Left ventricle myocardium inferior (tissue), 1 donor: Measurements from ENCODE around the gene RNF115. TPM values are rescaled to one million over a fixed set of nuclear protein-coding genes. Genes with fewer than 3 reads are reported as not detected.

Source experiments
- DNase-seq: peaks from one replicate; pipeline ENCODE4 v3.0.0-alpha.2; 2020
- H3K27ac ChIP-seq: fragments of 200-600 bp; replicated peaks from 2 replicates; pipeline ENCODE4 v1.8.0; 2021
- H3K27me3 ChIP-seq: fragments of 200-600 bp; 2 replicates; pipeline ENCODE4 v1.8.0; 2021; ENCODE audit warnings: low read depth
- H3K36me3 ChIP-seq: fragments of 200-600 bp; 2 replicates; pipeline ENCODE4 v1.8.0; 2021
- H3K4me1 ChIP-seq: fragments of 200-600 bp; 2 replicates; pipeline ENCODE4 v1.8.0; 2021
- H3K4me3 ChIP-seq: fragments of 200-600 bp; 2 replicates; pipeline ENCODE4 v1.8.0; 2021; ENCODE audit warnings: mild to moderate bottlenecking, moderate library complexity
- H3K9me3 ChIP-seq: fragments of 200-600 bp; replicated peaks from 2 replicates; pipeline ENCODE4 v1.8.0; 2021
- CTCF ChIP-seq: fragments of 200-600 bp; IDR thresholded peaks from 2 replicates; pipeline ENCODE4 v1.8.0; 2021; ENCODE audit warnings: antibody characterized with exemption, mild to moderate bottlenecking, borderline replicate concordance
- intact Hi-C: fragments of 100-400 bp; cut with micrococcal nuclease; formaldehyde crosslinking; loops from one replicate; pipeline ENCODE4 v1.11.0; 2022
- total RNA-seq: library from RNA; stranded (reverse); fragmentation: NEBNext Ultra II Directional; extraction: Animal tissue kit (Norgen Biotek cat#: 25700); gene quantifications from one replicate; pipeline ENCODE4 v1.2.1, GENCODE V29; 2021
- donor health status: DM: no; HTN: yes; CAD: no; lungs with severe emphysema.

The RNF115 gene
- total RNA-seq, 1 donor from 2014 or later: 51.1 TPM

- Histone ChIP-seq H3K4me3 (peak overlapping the region; percentile 89), H3K27me3 (no peaks in the 10 kb centered on the region), H3K36me3 (peaks cover 24% of the 10 kb centered on the region), H3K4me1 (peaks cover 32% of the 10 kb centered on the region), H3K9me3 (no peaks in the 10 kb centered on the region), H3K27ac (peak overlapping the region; percentile 94)
- intact Hi-C loops: loop anchor here (10.0 kb wide), 2 partner anchors 55 to 105 kb away; partner anchors contain the start of genes ANKRD34A, ITGA10, PEX11B and POLR3GL
- peak; percentile 35 for TF ChIP-seq CTCF
- peak; percentile 94 for DNase-seq
Observed at GRCh38 chr1:145859491-145860023, 35.7 kb upstream of the RNF115 start.

GRCh38 chr1:145858901-145859490, 35.1 kb upstream of the RNF115 start, which contains the start of gene PIAS3:
TSS of gene PIAS3 (minus strand) at chr1:145859081. CDS start at chr1:145858990, 91 bp downstream.
- Histone ChIP-seq H3K9me3 (no peaks in the 10 kb centered on the region), H3K4me1 (peaks cover 32% of the 10 kb centered on the region), H3K36me3 (peaks cover 30% of the 10 kb centered on the region), H3K27me3 (no peaks in the 10 kb centered on the region), H3K27ac (peak within 1 kb of the TSS; percentile 94), H3K4me3 (peak within 1 kb of the TSS; percentile 89)
- TF ChIP-seq CTCF: no peak
- peak; percentile 97 for DNase-seq
- intact Hi-C loops: loop anchor here (10.0 kb wide), 2 partner anchors 56 to 106 kb away; partner anchors contain the start of genes ANKRD34A, ITGA10, PEX11B and POLR3GL

DNA sequence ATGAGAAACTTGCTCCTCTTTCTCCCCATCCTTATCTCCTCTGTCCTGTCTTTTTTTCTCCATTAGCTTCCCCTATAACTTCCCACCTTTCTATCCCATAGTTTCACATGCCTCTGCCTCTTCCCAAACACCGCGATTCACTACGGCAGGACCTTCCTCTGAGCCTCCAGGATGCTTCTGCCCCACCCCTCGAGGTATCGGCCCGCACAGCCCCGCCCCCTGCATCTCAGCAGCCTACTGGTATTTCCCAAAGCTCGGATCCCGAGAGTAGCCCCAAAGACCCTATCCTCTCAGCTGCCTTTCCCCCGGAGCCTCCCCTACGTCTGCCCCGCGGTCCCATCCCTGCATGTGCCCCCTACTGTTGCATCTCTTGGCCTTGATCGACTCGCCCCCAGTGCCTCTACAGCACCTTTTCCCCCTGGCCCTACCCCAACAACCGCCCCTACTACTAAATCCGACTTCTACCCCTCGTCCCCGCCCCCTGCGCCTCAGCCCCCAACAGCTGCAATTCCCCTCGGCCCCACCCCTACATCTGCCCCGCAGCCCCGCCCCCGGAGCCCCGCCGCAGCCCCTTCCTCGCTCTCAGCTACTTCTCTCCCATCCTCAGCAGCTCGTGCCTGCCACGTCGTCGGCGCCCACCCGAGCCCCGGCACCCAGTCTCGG, 34.5 kb upstream of the RNF115 start:
- intact Hi-C loops: loop anchor here (10.0 kb wide), 2 partner anchors 56 to 106 kb away; partner anchors contain the start of genes ANKRD34A, ITGA10, PEX11B and POLR3GL
- peak; percentile 54 for DNase-seq
- H3K27ac ChIP-seq: peak overlapping the region; percentile 94

DNA sequence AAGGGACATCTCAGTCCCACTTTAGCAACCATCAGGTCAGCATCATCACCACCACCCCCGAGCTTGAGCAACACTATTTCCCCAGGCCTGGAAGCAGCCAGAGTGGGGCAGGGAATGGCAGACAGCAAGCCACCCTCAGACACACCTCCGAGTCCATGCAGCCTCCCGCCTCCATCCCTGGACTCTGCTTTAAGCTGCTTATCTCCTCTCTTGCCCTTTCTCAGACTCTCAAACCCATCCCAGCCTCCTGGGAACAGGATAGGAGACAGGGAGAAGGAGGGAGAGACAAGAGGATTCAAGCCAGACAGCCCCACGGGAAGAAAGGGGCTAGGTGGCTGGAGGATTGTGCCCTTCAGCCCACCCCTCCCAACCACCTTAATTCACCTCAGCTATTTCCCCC, 33.3 kb upstream of the RNF115 start:
- Histone ChIP-seq H3K36me3 (peaks cover 48% of the 10 kb centered on the region), H3K4me1 (peaks cover 32% of the 10 kb centered on the region), H3K4me3 (no peak overlapping the region), H3K27me3 (no peaks in the 10 kb centered on the region), H3K27ac (no peak overlapping the region), H3K9me3 (no peaks in the 10 kb centered on the region)
- TF ChIP-seq CTCF: no peak
- no peak for DNase-seq
- intact Hi-C loops: loop anchor here (10.0 kb wide), 2 partner anchors 58 to 108 kb away; partner anchors contain the start of genes ANKRD34A, ITGA10, PEX11B and POLR3GL

More for the DNA sequence above, 34.5 kb upstream of the RNF115 start:
- Histone ChIP-seq H3K4me1 (peaks cover 32% of the 10 kb centered on the region), H3K36me3 (peaks cover 36% of the 10 kb centered on the region), H3K27me3 (no peaks in the 10 kb centered on the region), H3K9me3 (no peaks in the 10 kb centered on the region), H3K4me3 (peak overlapping the region; percentile 89)
- no peak for TF ChIP-seq CTCF

DNA sequence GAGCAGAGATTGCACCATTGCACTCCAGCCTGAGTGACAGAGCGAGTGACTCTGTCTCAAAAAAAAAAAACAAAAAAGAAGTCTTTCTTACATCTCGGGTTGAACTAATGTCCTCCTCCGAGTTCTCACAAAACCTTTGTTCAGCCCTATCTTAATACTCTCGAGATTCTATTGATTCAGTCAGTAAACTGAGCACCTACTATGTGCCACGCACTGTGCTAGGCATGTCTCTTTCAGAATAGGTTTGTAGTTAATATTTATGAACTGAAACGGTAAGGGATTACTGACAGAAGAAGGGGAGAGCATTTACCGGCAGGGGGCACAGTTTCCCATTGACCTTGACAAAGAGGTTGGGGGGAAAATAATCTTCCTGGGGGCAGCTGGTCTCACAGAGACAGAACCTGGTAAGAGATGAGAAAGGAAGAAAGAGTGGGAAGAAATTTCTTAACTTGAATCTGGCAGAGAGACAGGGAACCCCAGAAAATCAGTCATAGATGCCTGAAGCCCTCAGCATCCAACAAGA, 31.6 kb upstream of the RNF115 start:
- Histone ChIP-seq H3K27me3 (no peaks in the 10 kb centered on the region), H3K36me3 (peaks cover 65% of the 10 kb centered on the region), H3K4me1 (peaks cover 32% of the 10 kb centered on the region), H3K27ac (no peak overlapping the region), H3K4me3 (no peak overlapping the region), H3K9me3 (no peaks in the 10 kb centered on the region)
- no peak for TF ChIP-seq CTCF
- no peak for DNase-seq
- intact Hi-C loops: loop anchor here (10.0 kb wide), 2 partner anchors 59 to 109 kb away; partner anchors contain the start of genes ANKRD34A, ITGA10, PEX11B and POLR3GL
